ENCODE data around the gene WDFY3.

The WDFY3 gene

DNA sequence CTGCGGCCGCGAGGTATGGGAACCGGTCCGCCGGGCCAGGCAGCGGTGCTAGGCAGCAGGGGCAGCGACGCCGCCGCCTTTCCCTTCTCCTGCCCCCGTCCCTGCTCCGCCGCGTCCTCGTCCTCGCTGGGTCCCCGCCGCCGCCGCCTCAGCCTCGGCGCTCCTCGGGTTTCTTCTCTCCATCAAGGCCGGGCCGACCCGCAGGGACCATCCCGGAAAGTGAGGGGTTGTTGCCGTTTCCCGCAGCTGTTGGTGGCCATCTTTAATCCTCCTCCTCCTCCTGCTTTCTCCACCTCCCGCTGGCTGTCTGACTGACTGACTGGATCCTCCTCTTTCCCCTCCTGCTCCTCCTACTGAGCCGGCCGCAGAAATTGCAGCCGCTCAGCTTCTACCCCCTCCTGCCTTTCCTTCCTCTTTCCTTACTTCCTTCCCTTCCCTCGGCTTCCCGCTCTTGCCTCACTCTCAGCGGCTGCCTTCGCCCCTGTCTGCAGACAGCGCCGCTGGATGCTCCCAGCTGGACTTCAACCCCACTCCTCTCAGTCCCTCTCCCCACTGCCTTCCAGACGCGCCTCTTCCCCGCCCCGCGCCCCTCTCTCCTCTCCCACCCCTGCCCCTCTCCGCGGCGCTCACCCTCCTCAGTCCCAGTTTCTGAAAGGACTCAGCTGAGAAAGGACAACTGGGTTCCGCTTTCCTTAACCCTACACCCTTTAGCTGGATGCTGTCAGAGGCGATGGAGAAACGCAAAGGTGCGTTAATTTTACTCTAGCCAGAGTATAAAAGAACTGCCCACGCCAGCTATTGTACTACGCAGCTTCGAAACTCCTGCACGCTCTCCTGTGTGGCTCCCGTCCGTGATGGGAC lies at the start of gene WDFY3:
Gene WDFY3 (minus strand): TSS at position 309 of the 861 bp plus-strand sequence. CDS start 106,099 bp downstream, outside the sequence.
- H3K27ac ChIP-seq: peak within 1 kb of the TSS; percentile 73
- peak; percentile 52 for DNase-seq (ENCODE audit: low read depth, low spot score)

GRCh38 chr4:85005865-85006377 lies 39.4 kb upstream of the WDFY3 start:
- H3K27ac ChIP-seq: no peak overlapping the region
- DNase-seq (ENCODE audit: low read depth, low spot score): peak; percentile 20

DNA sequence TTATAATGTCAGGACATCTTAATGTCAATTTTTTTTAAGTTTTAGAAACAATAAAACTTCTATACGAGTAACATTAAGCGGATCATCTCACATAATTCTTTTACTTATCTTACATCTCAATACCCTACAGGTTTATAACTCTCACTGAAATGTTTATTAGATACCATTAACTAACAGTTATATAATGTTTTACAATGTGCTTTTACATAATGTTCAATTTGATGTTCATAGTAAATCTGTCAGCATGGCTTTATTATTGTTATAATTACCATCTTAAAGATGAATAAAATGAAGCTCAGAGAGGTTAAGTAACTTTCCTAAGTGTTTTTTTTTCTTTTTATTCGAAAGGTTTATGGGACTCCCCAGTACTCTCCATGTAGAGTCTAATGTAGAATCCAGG lies 33.9 kb upstream of the WDFY3 start:
- H3K27ac ChIP-seq: no peak overlapping the region
- DNase-seq (ENCODE audit: low read depth, low spot score): no peak

DNA sequence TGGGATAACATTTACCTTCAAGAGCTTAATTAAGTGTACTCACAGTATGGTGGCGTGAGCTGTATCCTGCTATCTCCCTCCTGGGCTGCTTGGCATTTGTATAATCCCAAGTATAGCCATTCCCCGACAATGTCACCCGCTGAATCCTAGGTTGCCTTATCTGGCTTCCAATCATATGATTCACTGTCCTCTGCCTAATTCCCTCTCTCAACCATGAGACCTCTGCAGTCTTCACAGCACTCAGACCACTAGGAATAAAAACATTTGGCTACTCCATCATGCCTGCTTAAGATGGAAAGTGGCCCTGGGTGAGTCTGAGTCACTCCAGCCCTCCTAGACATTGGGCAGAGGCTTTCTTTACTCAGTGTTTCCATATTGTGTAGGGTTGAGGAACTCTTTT lies 28.9 kb upstream of the WDFY3 start:
- H3K27ac ChIP-seq: no peak overlapping the region
- no peak for DNase-seq (ENCODE audit: low read depth, low spot score)

GRCh38 chr4:84994280-84994679 lies 27.8 kb upstream of the WDFY3 start:
- DNase-seq (ENCODE audit: low read depth, low spot score): no peak
- H3K27ac ChIP-seq: no peak overlapping the region

- no peak overlapping the region for H3K27ac ChIP-seq
- peak; percentile 39 for DNase-seq (ENCODE audit: low read depth, low spot score)
These were observed 19.5 kb upstream of the WDFY3 start for GRCh38 chr4:84985952-84986351.

DNA sequence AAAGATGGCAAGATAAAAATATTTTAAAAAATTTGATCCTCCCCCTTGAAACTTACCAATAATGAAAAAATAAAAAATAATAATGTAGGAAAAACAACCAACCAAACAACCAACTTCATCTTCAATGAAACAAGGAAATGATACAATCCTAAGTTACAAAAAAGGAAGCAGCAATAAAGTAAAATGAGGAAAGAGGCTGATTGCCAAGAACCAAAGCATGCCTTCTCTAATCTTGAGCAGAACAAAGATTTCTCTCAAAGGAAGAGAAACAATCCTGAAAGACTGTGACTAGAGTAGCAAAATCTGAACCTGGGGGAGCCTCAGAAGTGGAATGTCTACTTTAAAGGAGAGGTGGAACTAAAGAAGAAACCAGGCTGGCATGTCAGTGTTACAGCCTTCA lies 10.9 kb upstream of the WDFY3 start:
- DNase-seq (ENCODE audit: low read depth, low spot score): no peak
- no peak overlapping the region for H3K27ac ChIP-seq

DNA sequence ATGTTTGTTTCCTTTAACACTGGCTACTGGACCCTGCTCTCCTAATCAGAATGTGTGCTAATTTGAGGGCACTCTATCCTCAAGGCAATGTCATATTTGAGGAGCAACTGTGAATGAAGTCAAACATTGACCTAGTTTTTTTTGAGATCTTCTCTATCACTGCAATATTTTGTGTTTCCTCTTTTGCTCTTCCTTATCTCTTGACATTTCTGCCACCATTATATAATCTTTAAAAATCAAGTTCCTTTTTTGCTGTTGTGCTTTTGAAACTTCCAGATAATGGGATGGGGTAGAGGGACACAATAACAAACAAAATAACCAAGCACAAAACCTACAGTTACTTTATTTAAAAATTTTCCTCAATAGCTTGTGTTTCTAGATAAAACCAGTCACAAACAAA lies 7.4 kb upstream of the WDFY3 start:
- H3K27ac ChIP-seq: no peak overlapping the region
- DNase-seq (ENCODE audit: low read depth, low spot score): no peak

DNA sequence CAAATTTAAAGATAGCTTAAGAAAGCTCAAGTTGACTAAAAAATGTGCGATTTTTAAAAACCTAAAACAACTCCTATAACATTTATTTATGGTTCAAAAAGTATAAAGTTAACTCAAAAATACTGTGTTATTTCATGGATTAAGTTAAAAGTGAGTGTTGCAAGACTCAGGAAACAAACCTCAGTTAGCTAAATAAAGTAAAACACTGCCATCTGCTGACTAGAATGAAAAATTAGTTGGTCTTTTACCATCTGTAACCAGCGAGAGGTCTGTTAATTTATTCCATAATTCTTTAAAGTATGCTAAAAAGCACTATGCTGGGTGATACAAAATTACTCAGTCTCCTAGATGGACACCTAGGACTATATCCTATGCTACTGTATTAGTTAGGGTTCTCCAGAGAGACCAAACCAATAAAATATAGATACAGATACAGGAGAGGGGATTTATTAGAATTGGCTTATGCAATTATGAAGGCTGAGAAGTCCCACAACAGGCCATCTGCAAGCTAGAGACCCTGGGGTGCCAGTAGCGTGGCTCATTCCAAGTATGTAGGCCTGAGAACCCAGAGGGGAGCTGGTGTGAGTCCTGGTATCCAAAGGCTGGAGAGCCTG lies 4.9 kb upstream of the WDFY3 start:
- no peak overlapping the region for H3K27ac ChIP-seq
- DNase-seq (ENCODE audit: low read depth, low spot score): no peak

DNA sequence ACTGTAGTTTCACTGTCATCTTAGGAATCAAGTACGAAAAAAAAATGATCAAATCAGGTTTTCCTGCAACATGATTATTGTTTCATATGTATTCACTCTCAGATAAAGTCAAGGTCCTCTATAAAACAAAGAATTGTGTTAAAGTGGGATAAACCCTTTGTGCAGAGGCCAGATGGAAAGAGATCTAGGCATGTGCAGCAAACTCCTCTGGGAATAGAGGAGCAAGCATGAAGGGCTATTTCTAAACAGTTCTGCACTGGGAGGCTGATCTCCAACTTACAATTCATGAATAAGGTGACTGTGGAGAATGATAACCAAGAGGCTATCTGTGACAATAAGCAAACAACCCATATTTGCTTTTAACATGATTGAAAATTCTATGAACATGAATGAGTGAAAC lies 2.4 kb upstream of the WDFY3 start:
- H3K27ac ChIP-seq: no peak overlapping the region
- DNase-seq (ENCODE audit: low read depth, low spot score): no peak

DNA sequence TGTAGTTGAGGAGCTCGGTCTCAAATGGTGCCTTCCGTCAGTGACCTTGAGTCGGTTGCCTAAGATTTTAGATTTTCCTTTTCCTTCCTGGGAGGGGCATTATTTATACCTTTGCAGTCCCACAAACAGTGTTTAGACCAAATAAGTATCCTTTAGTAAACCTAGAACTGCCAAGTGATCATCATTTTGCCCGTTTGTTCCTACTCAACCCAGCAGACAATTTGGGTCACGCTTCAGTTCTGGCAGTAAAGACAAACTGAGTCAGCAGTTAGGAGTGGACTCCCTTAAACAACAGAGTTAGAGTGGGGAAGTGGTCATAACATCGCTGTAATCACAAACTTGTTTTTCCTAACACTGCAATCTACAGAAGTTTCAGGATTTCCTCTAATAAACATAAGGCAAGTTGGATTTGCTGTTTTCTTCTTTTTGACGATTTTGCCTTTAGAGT lies 777 bp upstream of the WDFY3 start:
- DNase-seq (ENCODE audit: low read depth, low spot score): no peak
- peak overlapping the region; percentile 73 for H3K27ac ChIP-seq

DNA sequence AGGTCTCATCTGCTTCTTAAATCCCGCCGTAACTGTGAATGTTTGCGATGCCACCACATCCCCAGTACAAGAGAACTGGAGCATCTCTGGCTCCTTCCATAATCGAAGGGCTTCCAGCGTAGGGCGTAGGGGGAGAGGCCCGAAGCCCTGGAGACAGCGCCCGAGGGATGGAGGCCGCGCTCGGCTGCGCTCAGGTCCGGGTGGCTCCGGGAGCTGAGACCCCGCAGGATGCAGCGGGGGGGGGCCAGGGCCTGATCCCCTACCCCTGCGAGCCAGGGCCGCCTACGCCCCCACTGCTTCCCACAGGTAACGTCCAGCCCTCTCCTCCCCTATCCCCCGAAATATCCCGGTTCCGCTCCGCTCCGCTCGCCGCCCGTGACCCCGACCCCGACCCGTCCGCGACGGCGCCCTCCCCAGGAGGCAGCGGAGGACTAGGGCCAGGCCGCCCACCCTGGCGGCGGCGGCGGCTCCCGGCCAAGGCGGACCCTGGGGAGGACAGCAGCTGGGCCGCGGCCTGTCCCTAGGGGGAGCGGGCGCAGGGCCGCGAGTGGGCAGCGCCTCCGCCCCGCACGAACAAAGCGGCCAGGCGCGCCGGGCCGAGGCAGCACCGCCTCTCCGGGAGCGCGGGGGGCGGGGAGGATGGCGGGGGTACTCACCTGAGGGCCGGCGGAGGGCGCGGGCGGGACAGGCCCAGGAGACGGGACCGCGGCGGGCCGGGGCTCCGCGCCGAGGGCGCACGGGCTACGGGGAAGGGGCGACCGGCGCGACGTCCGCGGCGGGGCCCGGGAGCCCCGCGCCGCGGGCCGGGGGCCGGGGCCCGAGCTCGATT lies 723 bp downstream of the WDFY3 start:
- peak overlapping the region; percentile 73 for H3K27ac ChIP-seq
- no peak for DNase-seq (ENCODE audit: low read depth, low spot score)

DNA sequence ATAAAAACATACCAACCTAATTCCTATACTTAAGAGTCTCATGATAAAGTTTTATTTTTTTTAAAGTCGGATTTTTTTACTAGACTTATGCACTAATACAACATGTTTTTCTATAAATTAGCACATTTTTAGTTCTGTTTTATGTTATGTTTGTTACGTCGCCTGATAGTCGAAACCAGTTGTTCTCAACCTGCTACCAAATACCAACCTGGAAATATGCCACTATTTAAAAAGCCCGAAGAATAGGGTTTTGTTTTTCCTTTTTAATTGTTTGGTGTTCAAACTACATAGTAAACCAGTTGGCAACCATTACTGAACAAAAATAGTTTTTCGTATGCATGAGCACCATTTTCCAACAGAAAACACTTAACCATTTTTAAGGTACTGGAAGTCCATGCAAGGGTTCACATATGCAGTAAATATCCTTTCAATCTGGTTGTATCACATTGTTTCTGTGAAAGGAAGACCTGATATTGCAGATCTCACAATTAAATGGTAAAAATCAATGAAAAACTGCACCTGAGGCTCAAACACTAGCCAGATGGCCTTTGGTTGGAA lies 1.4 kb downstream of the WDFY3 start:
- peak overlapping the region; percentile 73 for H3K27ac ChIP-seq
- no peak for DNase-seq (ENCODE audit: low read depth, low spot score)

GRCh38 chr4:84962102-84962501 lies 4.4 kb downstream of the WDFY3 start:
- no peak for DNase-seq (ENCODE audit: low read depth, low spot score)
- no peak overlapping the region for H3K27ac ChIP-seq

- no peak overlapping the region for H3K27ac ChIP-seq
- no peak for DNase-seq (ENCODE audit: low read depth, low spot score)
These were observed 8.1 kb downstream of the WDFY3 start for GRCh38 chr4:84958434-84958833.

DNA sequence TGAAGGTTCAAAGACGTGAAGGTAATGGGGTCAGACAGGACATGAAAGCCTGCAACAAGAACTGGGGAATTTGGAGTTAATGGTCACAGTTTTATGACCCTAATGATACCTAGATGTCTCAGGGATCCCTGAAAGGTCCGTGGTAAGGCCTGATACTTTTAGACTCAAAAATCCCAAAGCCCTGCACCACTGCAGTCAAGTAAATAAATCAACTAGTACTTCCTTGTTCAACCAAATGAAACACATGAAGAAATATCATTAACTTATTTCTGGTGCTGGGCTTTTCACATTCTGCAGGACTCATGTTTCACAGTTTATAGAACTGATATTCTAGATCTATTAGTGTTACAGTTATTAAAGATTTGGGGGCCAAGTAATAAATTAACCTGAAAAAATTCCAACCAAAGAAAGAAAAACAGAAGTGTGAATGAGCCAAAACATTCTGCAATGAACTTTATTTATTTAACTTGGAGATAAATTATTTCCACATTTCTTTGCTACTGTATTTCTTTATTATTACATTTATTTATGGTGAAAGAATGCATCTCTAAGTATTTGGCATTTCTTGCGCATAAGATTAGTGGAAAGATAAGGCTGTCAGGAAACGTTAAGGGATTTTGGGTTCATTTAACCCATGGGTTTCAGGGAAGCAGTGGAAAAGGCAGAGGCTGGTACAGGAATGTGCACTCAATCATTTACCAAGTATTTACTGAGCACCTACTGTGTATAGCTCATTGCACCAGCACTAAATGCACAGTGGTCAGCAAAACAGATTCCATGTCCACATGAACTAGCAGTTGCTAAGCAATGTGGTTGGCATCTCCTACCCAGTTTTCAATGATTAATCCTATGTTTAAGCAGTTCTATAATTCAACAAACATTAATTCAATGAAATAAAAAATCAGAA lies 8.7 kb downstream of the WDFY3 start:
- DNase-seq (ENCODE audit: low read depth, low spot score): no peak
- H3K27ac ChIP-seq: no peak overlapping the region

- peak overlapping the region; percentile 29 for H3K27ac ChIP-seq
- DNase-seq (ENCODE audit: low read depth, low spot score): no peak
These were observed 10.5 kb downstream of the WDFY3 start for GRCh38 chr4:84956014-84956413.

DNA sequence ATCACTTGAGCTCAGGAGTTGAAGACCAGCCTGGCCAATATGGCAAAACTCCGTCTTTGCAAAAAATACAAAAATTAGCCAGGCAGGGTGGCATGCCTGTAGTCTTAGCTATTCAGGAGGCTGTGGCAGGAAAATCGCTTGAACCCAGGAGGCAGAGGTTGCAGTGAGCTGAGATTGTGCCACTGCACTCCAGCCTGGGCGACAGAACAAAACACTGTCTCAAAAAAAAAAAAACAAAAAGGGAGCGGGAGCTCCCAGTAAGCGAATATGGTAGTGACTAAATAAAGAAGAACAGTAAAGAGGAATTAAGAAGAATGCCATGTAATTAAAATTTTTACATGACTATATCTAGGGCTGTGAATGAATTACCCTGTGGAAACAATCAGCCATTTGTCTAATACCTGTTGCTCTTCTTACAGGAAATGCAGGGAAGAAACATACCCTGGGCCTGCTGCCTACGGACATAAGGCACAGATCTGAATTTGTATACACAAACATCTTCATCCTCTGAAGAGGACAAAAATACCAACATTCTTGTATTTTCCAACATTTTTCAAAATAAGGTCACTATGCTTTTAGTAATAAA lies 11.4 kb downstream of the WDFY3 start:
- no peak overlapping the region for H3K27ac ChIP-seq
- DNase-seq (ENCODE audit: low read depth, low spot score): no peak

DNA sequence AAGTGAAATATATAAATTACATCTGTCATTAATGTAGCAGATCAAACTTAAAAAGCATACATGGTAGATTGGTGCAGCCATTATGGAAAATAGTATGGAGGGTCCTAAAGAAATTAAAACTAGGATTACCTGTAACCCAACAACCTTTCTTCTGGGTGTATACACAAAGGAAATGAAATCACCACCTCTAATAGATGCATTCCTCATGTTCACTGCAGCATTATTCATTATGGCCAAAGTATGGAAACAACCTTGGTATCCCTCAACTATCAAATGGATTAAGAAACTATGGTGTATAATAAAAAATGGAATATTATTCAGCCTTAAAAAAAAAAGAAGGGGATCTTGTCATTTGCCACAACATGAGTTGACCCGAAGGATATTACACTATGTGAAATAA lies 13.7 kb downstream of the WDFY3 start:
- H3K27ac ChIP-seq: peak overlapping the region; percentile 88
- no peak for DNase-seq (ENCODE audit: low read depth, low spot score)

All from epithelial cell of prostate (primary cell).